ENCODE data around the gene ATP6V1A.
"Not testable (repeated sequence)": the region's sequence is repeated elsewhere in the genome, so short reads cannot be mapped to it uniquely, and the experiment has no call there.

The ATP6V1A gene

GRCh38 chr3:113829576-113830354, 82.9 kb downstream of the ATP6V1A start:
- DNase-seq (ENCODE audit: low read depth), result no peak

- no peak for DNase-seq (ENCODE audit: low read depth)
Measured at GRCh38 chr3:113831103-113831355, 84.2 kb downstream of the ATP6V1A start.

GRCh38 chr3:113832477-113833164, 85.8 kb downstream of the ATP6V1A start:
- no peak for DNase-seq (ENCODE audit: low read depth)

- DNase-seq (ENCODE audit: low read depth), result no peak
Measured at GRCh38 chr3:113834983-113835382, 88.1 kb downstream of the ATP6V1A start.

GRCh38 chr3:113838631-113839209, 91.9 kb downstream of the ATP6V1A start, which contains the start of gene GRAMD1C:
Gene GRAMD1C (plus strand): TSS chr3:113838788. CDS start chr3:113838910, 122 bp downstream.
- DNase-seq (ENCODE audit: low read depth), result peak; percentile 65

GRCh38 chr3:113839551-113839950, 92.7 kb downstream of the ATP6V1A start:
- DNase-seq (ENCODE audit: low read depth), result no peak

DNA sequence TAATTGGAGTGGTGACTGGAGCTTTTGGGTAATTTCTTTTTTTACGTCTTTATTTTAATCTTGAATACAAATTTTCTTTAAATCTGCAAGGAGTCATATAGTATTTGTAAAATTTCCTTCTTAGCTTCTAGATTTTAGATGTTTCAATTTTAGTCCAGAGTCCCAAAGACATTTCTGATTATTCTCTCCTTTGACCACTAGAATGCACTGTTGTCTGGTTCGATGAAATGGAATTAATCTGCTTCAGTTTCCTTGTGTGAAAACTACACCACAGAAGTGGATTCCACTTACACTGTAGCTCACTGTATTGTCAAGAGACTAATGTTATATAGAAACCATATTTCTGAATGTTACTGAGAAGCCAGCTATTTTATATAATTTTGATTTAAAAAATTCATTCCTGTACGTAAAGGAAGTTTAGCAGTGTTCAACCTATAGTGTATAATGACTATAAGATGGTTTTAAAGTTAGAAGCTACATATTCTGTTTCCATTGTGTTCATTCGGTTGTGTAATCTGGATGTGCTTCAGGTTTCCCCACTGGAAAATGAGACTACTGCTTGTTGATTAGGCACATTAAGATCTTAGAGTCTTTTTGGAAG, 97.9 kb downstream of the ATP6V1A start:
- no peak for DNase-seq (ENCODE audit: low read depth)

DNA sequence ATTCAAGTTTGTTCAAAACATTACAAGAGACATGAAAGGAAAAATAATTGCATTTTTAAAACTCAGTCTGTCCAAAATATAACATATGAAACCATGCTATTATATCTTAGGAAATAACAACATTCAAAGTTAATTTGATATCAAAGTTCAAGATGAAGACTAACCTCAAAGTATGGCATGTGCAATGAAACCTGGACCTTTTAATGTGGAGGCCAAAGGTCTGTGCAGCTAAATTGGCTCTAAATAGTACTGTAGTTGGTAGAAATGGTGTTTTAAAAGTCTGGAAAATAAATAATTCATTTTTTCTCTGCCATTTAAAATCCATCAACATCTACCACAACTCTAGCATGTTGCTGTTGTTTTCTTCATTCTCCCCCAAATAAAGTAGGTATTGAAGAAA, 100.4 kb downstream of the ATP6V1A start:
- DNase-seq (ENCODE audit: low read depth), result no peak

GRCh38 chr3:113847664-113848461, 101.0 kb downstream of the ATP6V1A start:
- DNase-seq (ENCODE audit: low read depth), result no peak

- not testable (repeated sequence) for DNase-seq (ENCODE audit: low read depth)
Measured at GRCh38 chr3:113849071-113849470, 102.2 kb downstream of the ATP6V1A start.

DNA sequence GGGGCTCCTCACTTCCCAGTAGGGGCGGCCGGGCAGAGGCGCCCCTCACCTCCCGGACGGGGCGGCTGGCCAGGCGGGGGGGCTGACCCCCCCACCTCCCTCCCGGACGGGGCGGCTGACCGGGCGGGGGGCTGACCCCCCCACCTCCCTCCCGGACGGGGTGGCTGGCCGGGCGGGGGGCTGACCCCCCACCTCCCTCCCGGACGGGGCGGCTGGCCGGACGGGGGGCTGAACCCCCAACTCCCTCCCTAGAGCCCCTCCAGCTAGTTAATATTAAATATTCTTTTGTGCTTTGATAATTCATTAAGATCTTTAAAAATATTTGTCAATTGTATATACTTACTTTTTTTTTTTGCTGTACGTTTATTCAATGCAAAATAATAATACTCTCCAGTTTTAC, 103.0 kb downstream of the ATP6V1A start:
- not testable (repeated sequence) for DNase-seq (ENCODE audit: low read depth)

GRCh38 chr3:113850391-113850790, 103.6 kb downstream of the ATP6V1A start:
- DNase-seq (ENCODE audit: low read depth), result not testable (repeated sequence)

DNA sequence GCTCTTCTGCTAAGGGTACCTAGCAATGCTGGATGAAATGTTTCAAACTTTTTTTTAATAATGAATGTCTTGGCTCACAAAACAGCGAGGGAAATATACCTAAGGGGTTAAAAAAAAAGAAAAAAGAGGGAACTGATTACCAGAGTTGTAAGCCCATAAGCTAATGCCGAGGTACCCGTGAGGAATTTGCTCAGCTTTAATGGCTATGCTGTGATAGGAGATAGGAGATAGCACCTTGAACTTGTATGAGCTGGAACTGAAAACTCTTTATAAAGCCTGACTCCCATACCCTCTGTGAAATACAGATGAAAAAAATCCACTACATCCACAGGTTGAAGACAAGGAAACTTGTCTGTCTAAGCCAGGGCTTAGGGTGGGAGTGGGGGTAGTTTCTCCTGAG, 105.7 kb downstream of the ATP6V1A start:
- DNase-seq (ENCODE audit: low read depth), result no peak
